Measurements from ENCODE around the gene C1orf116. TPM values are rescaled to one million over a fixed set of nuclear protein-coding genes. Genes with fewer than 3 reads are reported as not detected.

The C1orf116 gene
- total RNA-seq, 1 experiment from 2014 or later: under 0.01 TPM

DNA sequence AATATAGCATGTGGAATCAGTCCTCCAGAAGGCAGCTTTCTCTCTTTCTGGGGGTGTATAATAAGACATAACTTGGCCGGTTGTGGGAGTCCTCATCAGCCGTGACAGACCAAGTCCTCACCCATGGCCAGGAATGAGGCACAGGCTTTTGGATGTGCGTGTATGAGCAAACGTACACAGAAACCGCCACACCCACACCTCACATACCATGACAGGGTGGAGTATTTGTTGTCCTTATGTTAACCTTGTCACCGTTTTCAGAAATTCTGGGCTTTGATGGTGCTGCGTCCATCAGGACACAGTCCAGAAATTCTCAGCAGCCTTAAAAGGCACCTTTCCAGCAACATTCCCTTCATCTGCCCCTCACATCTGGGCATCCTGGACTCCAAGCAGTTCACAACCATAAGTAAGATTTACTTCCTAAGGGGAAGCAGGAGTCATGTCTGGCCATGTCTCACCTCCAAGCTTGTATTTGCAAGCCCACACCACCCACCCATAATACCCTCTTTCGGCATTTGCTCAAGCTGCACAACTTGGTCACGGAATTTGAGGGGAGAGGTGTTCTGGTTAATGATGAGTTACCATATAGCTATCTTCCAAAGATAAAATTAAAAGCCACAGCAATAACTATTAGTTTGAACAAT, 12.4 kb downstream of the C1orf116 start:
- DNase-seq (ENCODE audit: low read depth): no peak

- DNase-seq (ENCODE audit: low read depth): no peak
Observed at GRCh38 chr1:207019661-207020060, 12.9 kb downstream of the C1orf116 start.

- DNase-seq (ENCODE audit: low read depth): no peak
Observed at GRCh38 chr1:207019161-207019560, 13.4 kb downstream of the C1orf116 start.

- no peak for DNase-seq (ENCODE audit: low read depth)
Observed at GRCh38 chr1:207018707-207019106, 13.8 kb downstream of the C1orf116 start.

DNA sequence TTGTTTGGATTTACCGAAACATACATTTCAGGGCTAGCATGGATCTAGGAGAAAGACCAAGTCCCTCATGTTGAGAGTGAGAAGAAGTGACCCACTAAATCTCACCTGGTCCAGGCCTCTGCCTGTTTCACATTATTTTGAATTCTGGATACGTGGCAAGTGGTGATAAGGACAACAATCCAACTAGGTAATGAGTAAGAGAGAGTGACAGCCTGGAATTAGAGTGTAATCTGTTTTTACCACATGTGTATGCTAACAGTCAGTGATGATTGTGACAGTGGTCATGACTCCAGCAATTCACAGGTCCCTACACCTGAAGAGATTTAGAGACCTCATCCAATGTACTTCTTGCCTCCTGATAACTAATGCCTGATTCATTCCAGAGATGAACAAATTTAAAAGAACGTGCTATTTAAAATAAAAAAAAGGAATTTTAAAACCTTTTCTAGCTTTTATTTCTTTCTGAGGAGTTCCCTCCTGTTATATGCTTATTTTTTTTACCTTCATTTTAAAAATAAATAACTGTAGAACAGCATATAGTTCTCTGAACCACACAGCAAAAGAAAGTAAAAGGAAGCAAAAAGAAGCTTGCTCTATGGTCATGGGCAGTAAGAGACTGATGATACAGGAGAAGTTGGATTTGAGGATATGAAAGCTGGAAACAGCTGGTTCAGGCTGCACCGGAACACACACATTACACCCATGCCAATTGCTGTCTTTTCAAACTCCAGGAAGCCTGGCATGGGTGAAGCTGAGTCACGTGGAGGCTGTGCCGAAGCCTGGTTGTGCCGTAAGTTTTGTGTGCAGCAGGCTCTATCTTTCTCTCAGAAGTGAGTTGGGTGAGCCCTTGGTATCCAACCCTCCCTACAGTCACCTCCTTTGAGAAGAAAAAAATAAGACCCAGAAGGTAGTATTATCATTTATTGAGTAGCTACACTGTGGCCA, 14.7 kb downstream of the C1orf116 start:
- DNase-seq (ENCODE audit: low read depth): peak; percentile 88

DNA sequence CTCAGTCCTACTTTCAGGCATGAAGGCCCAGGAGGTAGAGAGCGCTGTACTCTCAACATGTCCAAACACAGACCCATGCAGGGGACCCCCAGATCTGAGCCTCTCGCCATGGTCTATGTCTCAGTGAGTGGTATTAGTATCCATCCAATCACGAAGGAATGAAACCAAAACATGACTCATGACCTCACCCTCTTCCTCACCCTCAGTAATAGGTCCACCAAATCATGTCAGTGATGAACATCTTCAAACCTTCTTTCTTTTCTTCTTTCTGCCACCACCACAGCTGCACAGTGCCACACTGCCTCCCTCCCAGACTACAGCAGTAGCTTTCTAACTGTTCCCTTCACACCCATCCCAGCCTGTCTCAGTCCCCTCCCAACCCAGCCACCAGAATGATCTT, 16.8 kb downstream of the C1orf116 start:
- no peak for DNase-seq (ENCODE audit: low read depth)

- no peak for DNase-seq (ENCODE audit: low read depth)
Observed at GRCh38 chr1:207014728-207015127, 17.8 kb downstream of the C1orf116 start.

GRCh38 chr1:207013321-207014085, 19.1 kb downstream of the C1orf116 start:
- no peak for DNase-seq (ENCODE audit: low read depth)

GRCh38 chr1:207010726-207011125, 21.8 kb downstream of the C1orf116 start:
- no peak for DNase-seq (ENCODE audit: low read depth)

GRCh38 chr1:207009945-207010344, 22.6 kb downstream of the C1orf116 start:
- no peak for DNase-seq (ENCODE audit: low read depth)

- no peak for DNase-seq (ENCODE audit: low read depth)
Observed at GRCh38 chr1:207009182-207009850, 23.2 kb downstream of the C1orf116 start.

- peak; percentile 97 for DNase-seq (ENCODE audit: low read depth)
Observed at GRCh38 chr1:207007352-207008033, 25.1 kb downstream of the C1orf116 start.

DNA sequence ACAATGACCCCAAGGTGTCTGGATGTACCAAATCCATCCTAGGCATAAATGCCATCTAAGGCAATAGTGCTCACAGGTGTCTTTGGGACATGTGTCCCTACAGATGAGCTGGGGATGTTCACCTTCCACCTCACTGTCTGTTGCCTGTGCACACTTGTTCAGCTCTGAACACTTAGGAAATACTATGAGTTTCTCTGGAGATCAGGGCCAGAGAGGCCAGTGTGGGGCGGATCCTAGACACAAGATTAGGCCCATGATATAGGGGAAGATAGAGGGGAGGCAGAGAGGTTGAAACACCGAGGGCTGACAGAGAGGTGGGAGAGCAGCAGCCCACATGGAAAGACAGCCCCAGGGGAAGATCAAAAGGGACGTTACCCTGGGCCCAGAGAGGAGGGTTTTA, 25.6 kb downstream of the C1orf116 start:
- no peak for DNase-seq (ENCODE audit: low read depth)

DNA sequence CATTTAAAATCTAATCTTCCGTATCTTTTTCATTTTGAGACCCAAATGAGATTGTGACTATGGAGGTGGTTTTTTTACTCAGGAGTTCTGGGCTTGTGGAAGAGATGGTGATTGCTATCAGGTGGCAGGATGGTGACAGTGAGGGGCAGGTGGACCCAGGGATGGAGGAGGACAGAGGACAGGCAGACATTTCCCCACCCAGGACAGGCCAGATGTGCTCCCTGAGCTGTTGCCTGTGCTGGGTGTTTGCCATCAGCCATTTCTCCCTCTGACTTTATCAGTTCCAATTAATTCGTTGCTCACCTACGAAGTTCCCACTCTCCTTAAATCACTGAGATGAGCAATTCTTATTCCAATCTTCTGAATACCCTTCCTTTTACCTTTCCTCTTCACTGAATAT, 26.5 kb downstream of the C1orf116 start:
- DNase-seq (ENCODE audit: low read depth): no peak

DNA sequence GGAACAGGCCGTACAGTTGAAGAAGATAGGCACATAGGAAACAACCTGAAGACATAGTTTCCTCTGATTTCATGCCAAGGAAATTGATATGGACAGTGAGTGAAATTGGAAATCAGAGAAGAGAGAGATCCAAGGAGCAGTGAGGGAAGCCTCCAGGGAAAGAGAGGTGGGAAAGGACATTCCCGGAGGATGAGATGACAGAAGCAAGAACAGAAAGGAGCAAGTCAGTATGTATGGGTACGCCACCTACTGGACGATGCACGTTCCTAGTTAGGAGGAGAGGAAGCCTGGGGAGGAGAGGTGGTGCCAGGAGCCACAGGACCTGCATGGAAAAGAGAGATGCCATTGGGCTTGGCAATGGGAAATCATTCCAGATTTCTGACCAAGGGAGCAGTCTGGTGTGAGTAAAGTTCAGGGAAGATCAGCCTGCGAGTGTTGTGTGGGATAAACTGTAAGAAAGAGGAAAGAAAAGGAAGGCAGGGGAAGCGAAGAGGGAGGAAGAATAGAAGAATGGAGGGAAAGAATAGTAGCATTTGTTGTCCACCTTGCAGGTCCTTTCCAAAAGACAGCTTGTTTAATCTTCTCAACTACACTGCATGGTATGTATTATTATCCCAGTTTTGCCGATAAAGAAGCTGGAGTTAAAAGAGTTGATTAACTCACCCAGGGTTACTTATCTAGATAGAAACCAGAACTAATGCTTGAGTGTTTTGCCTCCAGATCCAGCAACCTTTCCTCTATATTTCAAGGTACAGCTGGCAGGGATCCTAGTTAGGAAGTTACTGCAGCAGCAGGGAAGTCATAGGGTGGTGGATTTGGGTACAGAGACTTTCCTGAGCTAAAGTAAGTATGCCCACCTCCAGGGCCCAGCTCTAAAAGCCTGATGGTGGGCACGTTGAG, 27.4 kb downstream of the C1orf116 start:
- peak; percentile 79 for DNase-seq (ENCODE audit: low read depth)

DNA sequence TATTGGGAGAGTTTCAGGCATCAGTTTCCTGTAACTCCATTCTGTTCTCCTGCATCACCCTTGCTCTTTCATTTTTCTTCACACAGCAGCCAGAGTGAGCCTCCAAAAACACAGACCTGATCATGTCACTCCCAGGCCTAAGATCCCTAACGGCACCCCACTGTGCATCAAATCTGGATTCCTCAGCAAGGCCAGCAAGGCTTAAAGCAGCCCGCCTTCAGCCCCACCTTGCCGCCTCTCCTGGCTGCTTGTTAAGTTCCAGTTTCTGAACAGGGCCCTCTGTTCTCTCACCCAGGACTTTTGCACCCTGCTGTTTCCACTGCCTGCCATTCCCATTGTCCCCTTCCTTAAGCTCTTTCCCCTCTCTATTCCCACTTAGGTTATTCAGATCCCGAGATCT, 29.3 kb downstream of the C1orf116 start:
- no peak for DNase-seq (ENCODE audit: low read depth)

DNA sequence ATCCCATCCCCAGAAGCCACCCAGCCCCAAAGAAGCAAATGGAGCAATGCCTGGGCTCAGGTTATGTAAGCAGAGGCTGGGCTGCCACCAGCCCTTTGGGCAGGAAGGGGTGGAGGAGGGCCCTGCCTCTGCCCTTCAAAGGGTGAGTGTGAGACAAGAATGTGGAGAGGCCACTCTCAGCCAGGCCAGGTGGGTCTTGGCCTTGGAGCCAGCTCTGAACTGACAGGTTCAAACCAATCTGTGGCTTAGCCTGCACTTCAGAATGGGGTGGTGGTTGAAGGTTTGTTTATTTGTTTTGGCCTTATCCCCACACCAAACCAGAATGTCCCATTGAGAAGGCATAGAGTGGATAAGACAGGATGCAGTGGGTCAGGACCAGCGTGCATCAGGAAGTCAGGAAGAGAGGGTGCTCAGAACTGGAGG, 29.8 kb downstream of the C1orf116 start:
- DNase-seq (ENCODE audit: low read depth): peak; percentile 18

DNA sequence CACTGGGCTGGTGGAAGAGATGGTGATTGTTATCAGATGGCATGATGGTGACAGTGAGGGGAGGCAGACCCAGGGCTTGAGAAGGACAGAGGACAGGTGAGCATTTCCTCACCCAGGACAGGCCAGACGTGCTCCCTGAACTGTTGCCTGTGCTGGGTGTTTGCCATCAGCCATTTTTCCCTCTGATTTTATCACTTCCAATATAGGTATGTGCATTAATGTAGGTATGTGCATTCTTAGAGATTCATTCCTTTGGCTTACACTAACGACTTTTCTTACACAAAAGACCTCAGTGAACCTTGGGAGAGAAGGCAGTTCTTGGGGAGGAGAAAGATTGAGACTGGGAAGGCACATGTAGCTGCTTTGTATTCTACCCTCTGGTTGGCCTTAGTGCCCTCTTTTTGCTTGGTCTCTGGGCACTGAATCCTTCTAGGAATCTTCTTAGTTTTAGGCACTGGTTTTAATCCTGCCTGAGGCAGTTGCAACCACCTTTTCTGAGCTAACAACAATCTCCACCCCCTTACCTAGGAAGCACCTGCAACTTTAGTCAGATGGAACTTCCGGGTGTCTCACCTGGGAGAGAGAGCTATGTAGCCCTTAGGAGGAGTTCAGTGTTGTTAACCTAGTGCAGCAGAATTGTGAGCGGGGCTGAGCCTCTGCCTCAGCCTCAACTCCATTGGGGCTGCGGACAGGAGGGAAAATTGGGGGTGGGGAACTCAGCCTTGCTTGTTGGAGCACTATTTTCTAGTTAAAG, 30.9 kb downstream of the C1orf116 start:
- DNase-seq (ENCODE audit: low read depth): no peak

DNA sequence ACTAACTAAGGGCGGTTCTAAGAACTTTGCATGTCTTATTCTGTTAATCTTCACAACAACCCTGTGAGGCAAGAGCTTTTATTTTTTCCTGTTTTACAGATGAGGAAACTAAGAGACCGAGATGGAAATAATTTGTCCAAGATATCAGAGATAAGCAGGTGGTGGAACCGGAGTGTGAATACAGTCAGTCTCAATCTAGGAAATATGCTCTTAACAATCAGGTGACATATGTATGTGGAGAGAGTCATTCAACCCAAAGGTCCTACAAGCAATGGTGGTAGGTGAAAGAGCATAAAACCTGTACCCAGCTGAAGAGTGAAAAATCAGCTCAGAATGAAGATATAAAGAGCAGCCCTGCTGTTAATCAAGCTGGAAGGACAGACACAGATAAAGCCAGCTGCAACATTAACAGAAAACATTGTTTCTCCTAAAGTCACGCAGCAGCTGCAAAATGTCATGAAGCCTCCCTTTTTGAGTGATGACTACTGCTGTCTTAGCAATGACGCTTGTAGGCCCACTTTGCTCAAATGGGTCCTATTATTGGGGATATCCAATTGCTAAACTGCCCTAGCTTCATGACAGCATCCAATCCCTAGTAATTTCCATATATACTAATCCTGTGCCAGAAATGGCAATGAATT, 31.8 kb downstream of the C1orf116 start:
- DNase-seq (ENCODE audit: low read depth): peak; percentile 48
